SK-N-SH treated with all-trans-retinoic acid at 6 μM for 48 hours (cell line): ENCODE measurements around the gene CCBE1.

Experiments used
- ESRRG ChIP-seq: fragments of 250-450 bp; sonication (Bioruptor Pico); IDR thresholded peaks from 2 replicates; pipeline ENCODE4 v1.6.1; 2021; ENCODE audit warnings: mild to moderate bottlenecking
- OSR1 ChIP-seq: fragments of 250-450 bp; sonication (Bioruptor Pico); IDR thresholded peaks from 2 replicates; pipeline ENCODE4 v1.8.0; 2022; ENCODE audit warnings: moderate library complexity, mild to moderate bottlenecking, inconsistent platforms
- PATZ1 ChIP-seq: fragments of 250-450 bp; sonication (Bioruptor Pico); IDR thresholded peaks from 2 replicates; pipeline ENCODE4 v1.8.0; 2020; ENCODE audit warnings: mild to moderate bottlenecking, moderate library complexity, borderline replicate concordance
- SNAI2 ChIP-seq: fragments of 250-450 bp; sonication (Bioruptor Pico); IDR thresholded peaks from 2 replicates; pipeline ENCODE4 v1.5.0; 2020; ENCODE audit warnings: mild to moderate bottlenecking, moderate library complexity
- TOX ChIP-seq: fragments of 250-450 bp; sonication (Bioruptor Pico); IDR thresholded peaks from 2 replicates; pipeline ENCODE4 v1.8.0; 2021; ENCODE audit warnings: mild to moderate bottlenecking, moderate library complexity, borderline replicate concordance
- TSHZ2 ChIP-seq: fragments of 250-450 bp; sonication (Bioruptor Pico); IDR thresholded peaks from 2 replicates; pipeline ENCODE4 v1.5.0; 2020; ENCODE audit warnings: mild to moderate bottlenecking, moderate library complexity
- ZC3H10 ChIP-seq: fragments of 250-450 bp; sonication (Bioruptor Pico); IDR thresholded peaks from 2 replicates; pipeline ENCODE4 v1.5.1; 2021; ENCODE audit warnings: mild to moderate bottlenecking, moderate library complexity
- ZFP3 ChIP-seq: fragments of 250-450 bp; sonication (Bioruptor Pico); IDR thresholded peaks from 2 replicates; pipeline ENCODE4 v1.5.0; 2020; ENCODE audit warnings: mild to moderate bottlenecking, moderate library complexity
- ZFP30 ChIP-seq: fragments of 450-650 bp; formaldehyde crosslinking; IDR thresholded peaks from 2 replicates; pipeline ENCODE4 v1.5.0; 2022; ENCODE audit warnings: mild to moderate bottlenecking, moderate library complexity
- ZNF565 ChIP-seq: fragments of 450-650 bp; formaldehyde crosslinking; conservative IDR thresholded peaks from 2 replicates; pipeline ENCODE4 v1.5.0; 2020; ENCODE audit warnings: low read depth, mild to moderate bottlenecking, moderate library complexity
- ZNF8 ChIP-seq: fragments of 450-650 bp; formaldehyde crosslinking; IDR thresholded peaks from 2 replicates; pipeline ENCODE4 v1.5.0; 2020; ENCODE audit warnings: mild to moderate bottlenecking, moderate library complexity

- TF ChIP-seq ZFP3 (CRISPR knock-in tag) (no peak), ZNF565 (CRISPR knock-in tag) (no peak), PATZ1 (no peak), ZFP30 (CRISPR knock-in tag) (no peak), ZNF8 (CRISPR knock-in tag) (no peak), ZC3H10 (CRISPR knock-in tag) (no peak), TOX (CRISPR knock-in tag) (no peak), ESRRG (CRISPR knock-in tag) (no peak), OSR1 (CRISPR knock-in tag) (no peak), TSHZ2 (no peak), SNAI2 (no peak)
Observed at GRCh38 chr18:59492756-59493421, 204.3 kb downstream of the CCBE1 start.
